Brain microvascular endothelial cell (primary cell): ENCODE measurements around the gene FAF1.

Experiments
- DNase-seq: peaks from one replicate; pipeline ENCODE4 v3.0.0-alpha.2; 2020
- H3K27ac ChIP-seq: fragments of 250-450 bp; sonication (Bioruptor Pico); 2 replicates; pipeline ENCODE4 v1.5.1; 2020; ENCODE audit warnings: mild to moderate bottlenecking, moderate library complexity
- H3K27me3 ChIP-seq: fragments of 250-450 bp; sonication (Bioruptor Pico); replicated peaks from 2 replicates; pipeline ENCODE4 v1.5.1; 2020; ENCODE audit warnings: mild to moderate bottlenecking
- H3K36me3 ChIP-seq: fragments of 250-450 bp; sonication (Bioruptor Pico); replicated peaks from 2 replicates; pipeline ENCODE4 v1.5.1; 2020; ENCODE audit warnings: mild to moderate bottlenecking
- H3K4me3 ChIP-seq: 2 replicates; pipeline ENCODE4 v1.5.1; 2011; ENCODE audit warnings: low read depth, mild to moderate bottlenecking, control low read depth, low read length, moderate library complexity
- CTCF ChIP-seq: IDR thresholded peaks from 2 replicates; pipeline ENCODE4 v1.5.1; 2011; ENCODE audit warnings: low read depth, mild to moderate bottlenecking, moderate library complexity, low read length, control low read depth, inconsistent platforms; ENCODE audit errors: missing control alignments
- in situ Hi-C: cut with HindIII; loops from 2 replicates; pipeline ENCODE4 v1.10.0; 2017; ENCODE audit warnings: low sequenced_read_pairs, low pct_ligation_motif_present

Gene FAF1

GRCh38 chr1:50972766-50973165 is 12.7 kb upstream of the FAF1 start:
- Histone ChIP-seq H3K27ac (no peak overlapping the region), H3K4me3 (no peak overlapping the region), H3K36me3 (no peaks in the 10 kb centered on the region), H3K27me3 (no peaks in the 10 kb centered on the region)
- no peak for TF ChIP-seq CTCF
- no peak for DNase-seq
- in situ Hi-C loops, result no loop called here

- H3K36me3 ChIP-seq, result no peaks in the 10 kb centered on the region
- in situ Hi-C loops, result no loop called here
- no peak for TF ChIP-seq CTCF
- H3K4me3 ChIP-seq, result no peak overlapping the region
- no peak for DNase-seq
- H3K27me3 ChIP-seq, result no peaks in the 10 kb centered on the region
- no peak overlapping the region for H3K27ac ChIP-seq
Measured at GRCh38 chr1:50971748-50972305, 11.8 kb upstream of the FAF1 start.

- Histone ChIP-seq H3K36me3 (no peaks in the 10 kb centered on the region), H3K27ac (no peak overlapping the region), H3K4me3 (peak overlapping the region; percentile 92), H3K27me3 (no peaks in the 10 kb centered on the region)
- in situ Hi-C loops, result no loop called here
- no peak for DNase-seq
- TF ChIP-seq CTCF, result no peak
Measured at GRCh38 chr1:50970931-50971582, 11.0 kb upstream of the FAF1 start.

- H3K4me3 ChIP-seq, result peak overlapping the region; percentile 92
- H3K36me3 ChIP-seq, result no peaks in the 10 kb centered on the region
- no peak for DNase-seq
- no peak for TF ChIP-seq CTCF
- no peaks in the 10 kb centered on the region for H3K27me3 ChIP-seq
- H3K27ac ChIP-seq, result peak overlapping the region; percentile 51
- in situ Hi-C loops, result no loop called here
Measured at GRCh38 chr1:50970509-50970887, 10.4 kb upstream of the FAF1 start.

GRCh38 chr1:50969611-50970508 is 9.8 kb upstream of the FAF1 start, which contains the start of gene CDKN2C:
TSS of gene CDKN2C (plus strand) at chr1:50970245. CDS start at chr1:50970369, 124 bp downstream.
- peak within 1 kb of the TSS; percentile 51 for H3K27ac ChIP-seq
- TF ChIP-seq CTCF, result peak; percentile 32
- DNase-seq, result peak; percentile 70
- H3K36me3 ChIP-seq, result no peaks in the 10 kb centered on the region
- H3K4me3 ChIP-seq, result peak within 1 kb of the TSS; percentile 92
- in situ Hi-C loops, result no loop called here
- H3K27me3 ChIP-seq, result no peaks in the 10 kb centered on the region
